Endothelial cell of umbilical vein (primary cell): ENCODE measurements around the gene CYP3A4. TPM values are rescaled to one million over a fixed set of nuclear protein-coding genes. Genes with fewer than 3 reads are reported as not detected.

Experiments used
- BruUV-seq: library from RNA; stranded (reverse); fragments of 400-500 nt; replicated peaks from 2 replicates; lab custom pipeline; 2021; lab: Mats Ljungman, UMichigan
- CTCF ChIA-PET: fragments of 300-600, 350-600 bp; sonication (Branson Sonifier 250); formaldehyde crosslinking; loops from one replicate; lab custom pipeline; 2021; ENCODE audit warnings: antibody characterized with exemption, inconsistent platforms; lab: Charles Lee
- POLR2A ChIA-PET: fragments of 300-600, 350-600 bp; sonication (Branson Sonifier 250); formaldehyde crosslinking; loops from one replicate; lab custom pipeline; 2021; ENCODE audit warnings: antibody characterized with exemption, inconsistent platforms; lab: Charles Lee
- DNase-seq: peaks from one replicate; pipeline ENCODE4 v3.0.0-alpha.2; 2011; ENCODE audit warnings: low read depth, low spot score
- FAIRE-seq: peaks from 2 replicates; lab custom pipeline; 2011; peaks lifted over from hg19 to GRCh38; lab: Jason Lieb, UNC
- H2AFZ ChIP-seq: 2 replicates; pipeline ENCODE4 v1.6.0; 2012; ENCODE audit warnings: low read depth, low read length, control low read depth, inconsistent platforms
- H3K27ac ChIP-seq: 2 replicates; pipeline ENCODE4 v1.5.1; 2011; ENCODE audit warnings: low read depth, mild to moderate bottlenecking, control low read depth, low read length, moderate library complexity; ENCODE audit not compliant: insufficient read depth
- H3K27me3 ChIP-seq, 2 experiments: 2 replicates each; pipeline versions ENCODE4 v1.6.0 to v1.6.1; 2011; ENCODE audit warnings: low read length in 2 of 2, mixed read lengths in 1 of 2; ENCODE audit not compliant: control insufficient read depth in 2 of 2, insufficient read depth in 2 of 2
- H3K36me3 ChIP-seq, 2 experiments: 2 replicates in 1 of 2; 3 replicates in 1 of 2; pipeline ENCODE4 v1.5.1; 2011; ENCODE audit warnings: low read length in 2 of 2, mild to moderate bottlenecking in 1 of 2, moderate library complexity in 1 of 2; ENCODE audit not compliant: control insufficient read depth in 2 of 2, insufficient read depth in 2 of 2; ENCODE audit errors: extremely low read depth in 1 of 2
- H3K4me1 ChIP-seq: 3 replicates; pipeline ENCODE4 v1.5.1; 2011; ENCODE audit warnings: mild to moderate bottlenecking, low read length; ENCODE audit not compliant: control insufficient read depth, insufficient read depth; ENCODE audit errors: extremely low read depth
- H3K4me2 ChIP-seq: 2 replicates; pipeline ENCODE4 v1.6.1; 2011; ENCODE audit warnings: low read length, control low read depth, mixed read lengths; ENCODE audit not compliant: insufficient read depth
- H3K4me3 ChIP-seq, 3 experiments: fragments of 200-600 bp in 1 of 3; sonication (generic), shearing (Covaris generic) in 1 of 3; replicated peaks in 1 of 3; 2 replicates each; pipeline ENCODE4 v1.5.1; 2011 to 2016; ENCODE audit warnings: control low read depth in 3 of 3, low read length in 3 of 3, mild to moderate bottlenecking in 2 of 3, inconsistent platforms in 1 of 3, low read depth in 1 of 3, moderate library complexity in 1 of 3; ENCODE audit not compliant: insufficient read depth in 1 of 3
- H3K79me2 ChIP-seq: 2 replicates; pipeline ENCODE4 v1.6.0; 2012; ENCODE audit warnings: low read length, inconsistent platforms; ENCODE audit not compliant: control insufficient read depth, insufficient read depth
- H3K9ac ChIP-seq: replicated peaks from 2 replicates; pipeline ENCODE3; 2011; ENCODE audit warnings: low read length, control low read depth; ENCODE audit not compliant: insufficient read depth; ENCODE audit errors: extremely low read depth
- H3K9me1 ChIP-seq: replicated peaks from 3 replicates; pipeline ENCODE4 v1.6.0; 2011; ENCODE audit warnings: mild to moderate bottlenecking, low read length; ENCODE audit not compliant: control insufficient read depth, insufficient read depth; ENCODE audit errors: extremely low read depth
- H3K9me3 ChIP-seq: replicated peaks from 2 replicates; pipeline ENCODE4 v1.5.1; 2012; ENCODE audit warnings: low read length, inconsistent platforms; ENCODE audit not compliant: control insufficient read depth, insufficient read depth
- H4K20me1 ChIP-seq: replicated peaks from 2 replicates; pipeline ENCODE3; 2011; ENCODE audit warnings: mild to moderate bottlenecking, low read length; ENCODE audit not compliant: control insufficient read depth, insufficient read depth; ENCODE audit errors: extremely low read depth
- CTCF ChIP-seq, 2 donors: IDR thresholded peaks; 1 replicate in 1 of 2; 2 replicates in 1 of 2; pipeline ENCODE4 v1.5.1; 2011; ENCODE audit warnings: low read length in 2 of 2, mild to moderate bottlenecking in 2 of 2, moderate library complexity in 2 of 2, control low read depth in 1 of 2, inconsistent platforms in 1 of 2, low read depth in 1 of 2; ENCODE audit not compliant: insufficient read depth in 1 of 2; ENCODE audit errors: extremely low read depth in 1 of 2
- EZH2 ChIP-seq: IDR thresholded peaks from 2 replicates; pipeline ENCODE4 v1.6.1; 2012; ENCODE audit warnings: borderline replicate concordance, low read depth, mild to moderate bottlenecking, moderate library complexity, low read length, inconsistent platforms; ENCODE audit not compliant: severe bottlenecking
- FOS ChIP-seq: IDR thresholded peaks from 2 replicates; pipeline ENCODE4 v1.6.1; 2011; ENCODE audit warnings: mild to moderate bottlenecking, low read length, moderate library complexity, borderline replicate concordance; ENCODE audit not compliant: insufficient read depth
- GATA2 ChIP-seq: IDR thresholded peaks from 2 replicates; pipeline ENCODE4 v1.7.0; 2011; ENCODE audit warnings: low read depth, mild to moderate bottlenecking, moderate library complexity, mixed read lengths, low read length; ENCODE audit not compliant: insufficient read length, insufficient read depth
- JUN ChIP-seq: IDR thresholded peaks from 2 replicates; pipeline ENCODE4 v1.6.1; 2011; ENCODE audit warnings: borderline replicate concordance, low read depth; ENCODE audit not compliant: insufficient read length, insufficient read depth
- MAX ChIP-seq: IDR thresholded peaks from 2 replicates; pipeline ENCODE4 v1.6.1; 2011; ENCODE audit not compliant: insufficient read depth, insufficient read length
- MYC ChIP-seq: IDR thresholded peaks from one replicate; pipeline ENCODE4 v1.6.1; 2011; ENCODE audit warnings: mild to moderate bottlenecking, low read depth, low read length
- POLR2A ChIP-seq: IDR thresholded peaks from 2 replicates; pipeline ENCODE4 v1.6.1; 2012; ENCODE audit warnings: low read depth, mild to moderate bottlenecking, control low read depth, low read length
- POLR2AphosphoS5 ChIP-seq: IDR thresholded peaks from 2 replicates; pipeline ENCODE4 v1.6.1; 2012; ENCODE audit warnings: low read depth, mild to moderate bottlenecking, control low read depth, low read length, moderate library complexity; ENCODE audit not compliant: insufficient read depth
- dilution Hi-C: fragments of 300-500 bp; cut with MboI; formaldehyde crosslinking; loops from one replicate; pipeline ENCODE4 v1.15.0; 2019; ENCODE audit warnings: low sequenced_read_pairs; ENCODE audit not compliant: extremely low pct_ligation_motif_present
- intact Hi-C: fragments of 100-400 bp; cut with micrococcal nuclease; formaldehyde crosslinking; loops from one replicate; pipeline ENCODE4 v1.10.0; 2022
- polyA plus RNA-seq, 4 experiments: library from polyadenylated mRNA; depleted of rRNA in 3 of 4; stranded (reverse) in 3 of 4; unstranded in 1 of 4; fragments of >200 nt; gene quantifications; 2 replicates each; pipeline versions ENCODE4 v1.2.1 to v1.2.3, GENCODE V29; 2011 to 2012; ENCODE audit warnings: missing spikeins in 1 of 4
- total RNA-seq: library from RNA; stranded (reverse); gene quantifications from 2 replicates; pipeline ENCODE4 v1.2.3, GENCODE V29; 2021

Gene CYP3A4
- total and polyA plus RNA-seq, 2 donors (not counting 3 experiments of a cell fraction or from before 2014, with no cell fraction given): not detected

GRCh38 chr7:99720800-99721595 lies 63.0 kb downstream of the CYP3A4 start:
- BruUV-seq: no TSS peak
- H3K27ac ChIP-seq: no peak overlapping the region
- no peaks in the 10 kb centered on the region for H3K4me1 ChIP-seq
- H4K20me1 ChIP-seq: no peaks in the 10 kb centered on the region
- no peak overlapping the region for H3K9ac ChIP-seq
- POLR2A ChIA-PET: no interaction called here
- H3K4me2 ChIP-seq: no peak overlapping the region
- H3K4me3 ChIP-seq: no peak overlapping the region
- FAIRE-seq (no peak), DNase-seq (no peak)
- TF ChIP-seq MAX (no peak), EZH2 (no peak)
- intact Hi-C loops (no loop called here), dilution Hi-C loops (no loop called here)
- H3K79me2 ChIP-seq: no peaks in the 10 kb centered on the region
- no peaks in the 10 kb centered on the region for H3K36me3 ChIP-seq
- no peaks in the 10 kb centered on the region for H3K9me1 ChIP-seq
- H3K27me3 ChIP-seq: peaks cover 2 to 3% of the 10 kb centered on the region in 2 experiments
- no peak overlapping the region for H2AFZ ChIP-seq
- CTCF ChIA-PET: no interaction called here
- no peaks in the 10 kb centered on the region for H3K9me3 ChIP-seq

GRCh38 chr7:99719996-99720769 lies 63.8 kb downstream of the CYP3A4 start:
- dilution Hi-C loops (no loop called here), intact Hi-C loops (no loop called here)
- ChIA-PET POLR2A (no interaction called here), CTCF (no interaction called here)
- Histone ChIP-seq H4K20me1 (no peaks in the 10 kb centered on the region), H3K4me3 (no peak overlapping the region), H3K4me2 (no peak overlapping the region), H3K4me1 (no peaks in the 10 kb centered on the region), H2AFZ (no peak overlapping the region), H3K9me1 (no peaks in the 10 kb centered on the region), H3K79me2 (no peaks in the 10 kb centered on the region), H3K36me3 (no peaks in the 10 kb centered on the region), H3K27ac (no peak overlapping the region), H3K9ac (no peak overlapping the region), H3K27me3 (peaks cover 3 to 5% of the 10 kb centered on the region in 2 experiments), H3K9me3 (no peaks in the 10 kb centered on the region)
- DNase-seq (no peak), FAIRE-seq (no peak)
- TF ChIP-seq MAX (no peak), CTCF (IDR thresholded peaks at IDR 0.05; ENCODE audit: extremely low read depth in 1 of 2, insufficient read depth in 1 of 2, low read depth in 1 of 2, low read length in 2 of 2) (no peak), EZH2 (no peak), FOS (no peak), POLR2A (no peak), POLR2AphosphoS5 (no peak), MYC (no peak), JUN (no peak), GATA2 (no peak)
- no TSS peak for BruUV-seq
